A673 (cell line): Measurements from ENCODE around the gene CDC123. TPM values are rescaled to one million over a fixed set of nuclear protein-coding genes. Genes with fewer than 3 reads are reported as not detected.

Experiments used
- BruUV-seq: library from RNA; stranded (reverse); fragments of 400-500 nt; replicated peaks from 2 replicates; lab custom pipeline; 2021; lab: Mats Ljungman, UMichigan
- CTCF ChIA-PET: fragments of 300-600 bp; sonication (Branson Sonifier 250); formaldehyde crosslinking; loops from one replicate; lab custom pipeline; 2022; ENCODE audit warnings: antibody characterized with exemption; lab: Charles Lee
- POLR2A ChIA-PET: fragments of 300-600 bp; sonication (Branson Sonifier 250); formaldehyde crosslinking; loops from one replicate; lab custom pipeline; 2022; ENCODE audit warnings: antibody characterized with exemption; ENCODE audit not compliant: low non-redundant PET; lab: Charles Lee
- DNase-seq: peaks from one replicate; pipeline ENCODE4 v3.0.0-alpha.2; 2015; ENCODE audit warnings: low spot score
- H3K27ac ChIP-seq: fragments of 200-600 bp; sonication (generic); 2 replicates; pipeline ENCODE4 v1.5.1; 2016; ENCODE audit warnings: mixed run types, low read depth, mild to moderate bottlenecking, mixed read lengths, antibody characterized with exemption, low read length; ENCODE audit not compliant: poor library complexity, severe bottlenecking
- H3K27me3 ChIP-seq: fragments of 200-600 bp; sonication (generic); replicated peaks from 2 replicates; pipeline ENCODE4 v1.6.1; 2017; ENCODE audit warnings: mixed run types, low read depth, mild to moderate bottlenecking, mixed read lengths, antibody characterized with exemption, low read length; ENCODE audit not compliant: insufficient read depth, poor library complexity
- H3K36me3 ChIP-seq: fragments of 200-600 bp; sonication (generic); 2 replicates; pipeline ENCODE4 v1.6.1; 2016; ENCODE audit warnings: mixed run types, mild to moderate bottlenecking, mixed read lengths, antibody characterized with exemption, low read length; ENCODE audit not compliant: insufficient read depth, poor library complexity, severe bottlenecking
- H3K4me1 ChIP-seq: fragments of 200-600 bp; sonication (generic); 2 replicates; pipeline ENCODE4 v1.6.1; 2017; ENCODE audit warnings: mixed run types, mild to moderate bottlenecking, mixed read lengths, antibody characterized with exemption, low read length; ENCODE audit not compliant: insufficient read depth, poor library complexity, severe bottlenecking
- H3K4me3 ChIP-seq: fragments of 200-600 bp; sonication (generic); 2 replicates; pipeline ENCODE4 v1.5.1; 2016; ENCODE audit warnings: low read depth, mixed run types, mild to moderate bottlenecking, mixed read lengths, low read length; ENCODE audit not compliant: poor library complexity, severe bottlenecking
- H3K9me3 ChIP-seq: fragments of 200-600 bp; sonication (generic); 2 replicates; pipeline ENCODE4 v1.6.1; 2016; ENCODE audit warnings: mixed run types, low read depth, mild to moderate bottlenecking, mixed read lengths, antibody characterized with exemption, low read length; ENCODE audit not compliant: poor library complexity, severe bottlenecking
- CTCF ChIP-seq: fragments of 300-800, 200-600 bp; sonication (generic); conservative IDR thresholded peaks from 2 replicates; pipeline ENCODE4 v1.5.1; 2017; ENCODE audit warnings: low read depth, mild to moderate bottlenecking, antibody characterized with exemption, low read length, moderate library complexity, mixed read lengths
- EZH2 ChIP-seq: fragments of 200-600 bp; sonication (generic); IDR thresholded peaks from 2 replicates; pipeline ENCODE4 v1.6.1; 2017; ENCODE audit warnings: borderline replicate concordance, low read depth, mild to moderate bottlenecking, mixed read lengths, antibody characterized with exemption, low read length; ENCODE audit not compliant: poor library complexity, severe bottlenecking
- intact Hi-C: fragments of 100-400 bp; cut with micrococcal nuclease; formaldehyde crosslinking; loops from one replicate; pipeline ENCODE4 v1.10.0; 2022; ENCODE audit not compliant: unreplicated experiment
- total RNA-seq: library from RNA; stranded (reverse); gene quantifications from 2 replicates; pipeline ENCODE4 v1.2.3, GENCODE V29; 2021

CDC123 gene
- total RNA-seq, 1 experiment from 2014 or later = 207 TPM

- TF ChIP-seq CTCF (no peak), EZH2 (no peak)
- intact Hi-C loops = no loop called here
- H3K4me1 ChIP-seq = peaks cover 31% of the 10 kb centered on the region
- H3K4me3 ChIP-seq = no peak overlapping the region
- H3K27me3 ChIP-seq = no peaks in the 10 kb centered on the region
- POLR2A ChIA-PET = no interaction called here
- H3K9me3 ChIP-seq = no peaks in the 10 kb centered on the region
- CTCF ChIA-PET = no interaction called here
- H3K36me3 ChIP-seq = peaks cover 50% of the 10 kb centered on the region
- no peak for DNase-seq
- BruUV-seq = no TSS peak
- no peak overlapping the region for H3K27ac ChIP-seq
Measured at GRCh38 chr10:12238821-12239220, 42.8 kb downstream of the CDC123 start.

- ChIA-PET CTCF (no interaction called here), POLR2A (no interaction called here)
Measured at GRCh38 chr10:12241810-12242529, 46.0 kb downstream of the CDC123 start.

DNA sequence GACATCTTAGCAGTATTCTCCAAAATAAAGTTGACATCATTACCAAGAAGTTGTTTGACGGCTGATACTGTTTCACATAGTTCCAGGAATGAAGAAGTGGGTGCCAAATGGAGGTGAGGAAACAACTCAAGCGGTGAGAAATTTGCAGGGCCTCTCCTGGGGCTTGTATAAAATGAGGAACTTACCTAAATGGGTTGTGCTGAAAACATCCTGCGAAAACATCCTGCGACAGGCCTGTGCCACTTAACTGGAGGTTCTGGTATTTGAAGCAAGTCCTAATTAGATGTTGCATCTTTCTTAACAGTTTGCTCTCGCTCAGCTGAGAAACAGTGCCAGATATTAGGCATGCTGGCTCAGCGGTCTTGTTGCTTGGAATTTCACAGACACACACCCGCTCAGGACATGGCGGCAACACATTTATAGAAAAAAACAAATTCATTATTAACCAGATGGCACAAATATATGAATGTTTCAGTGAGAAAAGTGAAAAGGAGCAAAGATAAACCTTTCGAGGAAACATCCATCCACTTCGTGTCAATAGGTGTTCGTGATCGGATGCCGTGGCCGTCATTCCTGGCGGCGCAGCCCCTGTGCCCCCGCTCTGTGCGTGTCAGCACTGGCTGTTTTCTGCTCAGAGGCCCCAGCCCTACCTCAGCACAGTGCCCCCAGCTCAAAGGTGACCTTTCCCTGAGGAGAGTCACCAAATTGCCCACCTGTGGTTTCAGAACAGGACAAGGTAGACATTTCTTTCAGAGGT lies 48.1 kb downstream of the CDC123 start:
- no TSS peak for BruUV-seq
- no peak for TF ChIP-seq EZH2
- no peak for TF ChIP-seq CTCF
- DNase-seq = no peak
- peak overlapping the region; percentile 48 for H3K27ac ChIP-seq
- ChIA-PET POLR2A (no interaction called here), CTCF (interaction anchor here (0.7 kb wide), 1 partner anchor 105 kb away, joined by 3 read pairs; no protein-coding TSS in a partner anchor)
- peaks cover 21% of the 10 kb centered on the region for H3K4me1 ChIP-seq
- no peak overlapping the region for H3K4me3 ChIP-seq
- intact Hi-C loops = no loop called here
- no peaks in the 10 kb centered on the region for H3K9me3 ChIP-seq
- H3K36me3 ChIP-seq = peaks cover 32% of the 10 kb centered on the region
- no peaks in the 10 kb centered on the region for H3K27me3 ChIP-seq

More at GRCh38 chr10:12241810-12242529, 46.0 kb downstream of the CDC123 start:
- Histone ChIP-seq H3K36me3 (peaks cover 52% of the 10 kb centered on the region), H3K27me3 (no peaks in the 10 kb centered on the region), H3K9me3 (no peaks in the 10 kb centered on the region), H3K4me3 (no peak overlapping the region), H3K4me1 (peaks cover 31% of the 10 kb centered on the region), H3K27ac (peak overlapping the region; percentile 47)
- DNase-seq = peak; percentile 83
- intact Hi-C loops = no loop called here
- no TSS peak for BruUV-seq
- TF ChIP-seq CTCF (no peak), EZH2 (no peak)
